GM19193 (cell line): Measurements from ENCODE around the gene TMEM259.

Source experiments
- POLR2A ChIP-seq: IDR thresholded peaks from 4 replicates; pipeline ENCODE4 v1.6.1; 2011; ENCODE audit not compliant: insufficient read depth, insufficient read length; ENCODE audit errors: extremely low read depth

TMEM259 gene

DNA sequence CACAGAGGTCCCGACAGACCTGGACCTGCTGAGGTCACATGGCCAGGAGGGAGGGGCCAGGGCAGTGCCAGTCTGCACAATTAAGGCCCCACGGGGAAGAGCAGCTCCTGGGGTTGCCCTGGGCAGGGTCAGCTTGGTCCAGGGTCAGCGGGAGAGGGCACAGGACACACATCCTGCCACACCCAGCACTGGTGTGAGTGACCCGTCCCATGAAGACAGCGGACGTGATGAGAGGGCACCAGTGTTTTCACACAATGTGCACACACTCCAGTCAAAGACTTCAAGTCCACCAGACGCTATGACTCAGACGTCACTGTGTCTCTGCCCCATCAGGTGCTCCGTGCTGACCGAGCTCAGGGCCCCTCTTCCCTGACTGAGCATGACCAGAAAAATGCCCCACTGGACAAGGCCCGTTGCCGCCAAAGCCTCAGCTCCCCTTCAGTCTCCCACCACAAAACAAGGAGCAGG is 4.2 kb downstream of the TMEM259 start:
- no peak for TF ChIP-seq POLR2A

GRCh38 chr19:1015782-1016646 is 4.9 kb downstream of the TMEM259 start:
- no peak for TF ChIP-seq POLR2A

DNA sequence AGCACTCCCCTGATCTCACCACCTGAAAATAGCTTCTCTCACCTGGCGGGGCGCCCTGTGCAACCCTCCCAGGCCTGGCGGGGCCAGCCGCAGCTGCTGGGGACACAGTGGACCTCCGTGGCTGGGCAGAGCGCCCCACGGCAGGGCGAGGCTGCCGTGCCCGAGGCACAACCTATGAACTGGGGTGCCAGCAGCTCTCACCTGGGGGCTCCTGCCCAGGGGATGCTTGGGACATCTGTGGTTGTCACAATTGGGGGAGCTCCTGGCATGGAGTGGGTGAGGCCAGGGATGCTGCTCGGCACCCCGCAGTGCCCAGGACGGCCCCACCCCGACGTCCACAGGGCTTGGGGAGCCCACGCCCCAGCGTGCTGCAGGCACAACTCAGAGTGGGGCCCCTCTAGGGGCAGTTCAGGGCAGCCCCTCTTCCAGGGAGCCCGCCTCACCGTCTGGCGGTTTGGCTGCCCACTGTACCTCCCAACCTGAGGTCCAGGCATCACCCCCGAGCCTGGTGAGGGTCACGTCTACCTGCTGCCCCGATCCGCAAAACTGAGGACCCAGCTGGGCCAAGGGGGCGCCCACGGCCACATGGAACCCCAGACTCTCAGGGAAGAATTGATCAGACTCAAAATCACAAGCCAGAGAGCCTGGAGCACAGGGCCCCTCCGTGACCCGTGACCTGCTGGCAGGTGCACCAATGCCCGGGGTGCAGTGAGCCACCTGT is 5.7 kb downstream of the TMEM259 start:
- TF ChIP-seq POLR2A, result no peak

GRCh38 chr19:1014161-1015060 is 6.5 kb downstream of the TMEM259 start:
- no peak for TF ChIP-seq POLR2A

- TF ChIP-seq POLR2A, result no peak
These were observed 7.7 kb downstream of the TMEM259 start for GRCh38 chr19:1013218-1013617.

DNA sequence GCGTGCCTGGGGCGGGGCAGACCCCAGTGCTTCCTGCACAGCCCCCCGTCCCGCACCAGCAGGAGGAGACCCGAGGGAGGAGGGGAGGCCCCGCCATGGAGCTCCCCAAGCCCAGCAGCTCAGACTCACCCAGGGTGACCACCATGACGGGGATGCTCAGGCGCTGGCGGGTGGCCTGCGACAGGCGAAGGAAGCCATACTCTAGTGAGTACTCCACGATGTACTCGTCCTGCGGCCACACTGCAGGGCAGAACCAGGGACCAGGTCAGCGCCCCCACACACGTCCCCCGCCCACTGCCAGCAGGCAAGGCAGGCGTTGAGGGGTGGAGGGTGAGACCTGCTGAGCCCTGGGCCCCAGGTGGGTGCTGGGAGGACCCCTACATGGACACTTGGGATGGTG is 8.6 kb downstream of the TMEM259 start:
- no peak for TF ChIP-seq POLR2A

DNA sequence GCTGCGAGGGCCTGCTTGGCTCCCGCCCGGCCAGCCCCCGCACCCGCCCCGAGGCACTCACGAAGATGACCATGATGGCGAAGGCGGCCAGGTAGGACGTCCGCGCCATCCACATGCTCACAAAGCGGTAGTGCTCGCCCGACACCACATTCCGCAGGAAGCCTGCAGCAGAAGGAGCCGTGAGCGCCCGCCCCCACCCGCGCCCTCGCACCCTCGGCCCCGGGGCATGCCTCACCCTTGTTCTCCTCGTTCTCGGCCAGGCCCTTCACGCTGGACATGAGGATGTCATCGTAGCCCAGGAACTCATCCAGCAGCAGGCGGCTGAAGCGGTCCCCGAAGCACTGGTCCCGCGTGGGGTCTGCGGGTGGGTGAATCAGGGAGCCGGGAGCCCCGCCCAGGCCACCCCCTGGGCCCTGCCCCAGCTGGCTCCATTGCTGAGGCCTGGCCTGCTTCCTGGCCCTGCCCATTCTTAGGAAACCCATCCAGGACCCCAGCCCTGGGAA is 9.0 kb downstream of the TMEM259 start:
- TF ChIP-seq POLR2A, result no peak

GRCh38 chr19:1010586-1011510 is 10.1 kb downstream of the TMEM259 start:
- no peak for TF ChIP-seq POLR2A

- no peak for TF ChIP-seq POLR2A
These were observed 10.9 kb downstream of the TMEM259 start for GRCh38 chr19:1009981-1010538.

DNA sequence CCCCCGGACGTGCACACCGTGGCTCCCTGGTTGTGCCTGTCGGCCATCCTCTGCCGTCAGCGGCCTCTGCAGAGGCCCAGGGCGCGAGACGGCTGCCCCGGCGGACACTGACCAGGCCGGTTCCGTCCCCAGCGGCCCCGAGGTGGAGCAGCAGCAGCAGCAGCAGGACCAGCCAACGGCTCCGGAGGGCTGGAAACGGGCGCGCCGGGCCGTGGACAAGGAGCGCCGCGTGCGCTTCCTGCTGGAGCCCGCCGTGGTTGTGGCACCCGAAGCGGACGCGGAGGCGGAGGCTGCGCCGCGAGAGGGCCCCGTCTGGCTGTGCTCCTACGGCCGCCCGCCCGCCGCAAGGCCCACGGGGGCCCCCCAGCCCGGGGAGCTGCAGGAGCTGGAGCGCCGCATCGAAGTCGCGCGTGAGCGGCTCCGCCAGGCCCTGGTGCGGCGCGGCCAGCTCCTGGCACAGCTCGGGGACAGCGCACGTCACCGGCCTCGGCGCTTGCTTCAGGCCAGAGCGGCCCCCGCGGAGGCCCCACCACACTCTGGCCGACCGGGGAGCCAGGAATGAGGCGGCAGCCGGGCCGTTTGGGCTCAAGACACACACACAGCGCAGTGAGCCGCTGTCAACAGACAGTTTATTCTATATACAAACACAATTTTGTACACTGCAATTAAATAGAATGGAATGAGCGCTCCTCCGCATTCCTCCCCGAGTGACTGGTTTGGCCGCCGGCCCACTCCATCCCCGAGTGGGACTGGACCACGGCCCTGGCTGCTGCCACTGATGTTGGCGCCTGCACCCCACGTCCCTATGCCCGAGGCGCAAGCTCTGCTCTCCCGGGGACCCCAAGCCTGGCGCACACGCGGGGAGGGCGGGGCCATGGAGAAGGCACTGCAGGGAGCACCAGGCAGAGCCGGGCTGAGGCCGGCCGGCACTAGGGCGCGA is 11.6 kb downstream of the TMEM259 start:
- TF ChIP-seq POLR2A, result no peak

DNA sequence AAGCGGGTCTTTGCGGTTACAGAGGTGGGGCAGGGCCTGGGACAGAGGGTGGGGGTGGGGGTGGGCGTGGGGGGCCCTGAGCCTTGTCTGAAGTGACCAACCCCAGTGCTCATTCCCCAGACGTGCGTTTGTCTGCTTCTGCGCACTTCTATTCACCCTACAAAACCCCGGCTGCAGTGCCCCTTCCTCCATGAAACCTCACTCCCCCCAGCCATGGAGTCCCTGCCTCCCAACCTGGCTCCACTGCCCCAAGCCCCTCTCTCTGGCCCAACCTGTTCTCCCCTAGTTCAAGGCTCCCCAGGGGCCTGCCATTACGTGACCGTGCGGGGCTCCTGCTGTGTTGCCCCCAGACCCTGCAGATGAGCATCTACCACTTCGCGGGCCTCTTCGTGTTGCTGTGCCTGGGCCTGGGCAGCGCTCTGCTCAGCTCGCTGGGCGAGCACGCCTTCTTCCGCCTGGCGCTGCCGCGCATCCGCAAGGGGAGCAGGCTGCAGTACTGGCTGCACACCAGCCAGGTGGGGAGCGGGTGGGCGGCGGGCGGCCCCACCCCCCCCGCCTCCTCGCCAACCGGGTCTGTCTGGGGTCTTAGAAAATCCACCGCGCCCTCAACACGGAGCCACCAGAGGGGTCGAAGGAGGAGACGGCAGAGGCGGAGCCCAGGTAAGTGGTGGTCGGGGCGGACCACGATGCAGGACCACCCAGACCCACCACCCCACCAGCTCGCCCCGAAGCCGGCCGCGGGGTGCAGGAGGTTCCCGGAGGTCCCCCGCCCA is 12.5 kb downstream of the TMEM259 start:
- no peak for TF ChIP-seq POLR2A
